AG09319 (cell line): ENCODE measurements around the gene RASSF8.

Experiments used
- DNase-seq: peaks from one replicate; pipeline ENCODE4 v3.0.0-alpha.2; 2010; ENCODE audit warnings: low read depth; ENCODE audit errors: extremely low read depth
- TF ChIP-seq, protein P1 (sequence below): IDR thresholded peaks from 2 replicates; pipeline ENCODE4 v1.5.1; 2011; ENCODE audit warnings: low read depth, mild to moderate bottlenecking, inconsistent platforms, low read length, moderate library complexity

RASSF8 gene

DNA sequence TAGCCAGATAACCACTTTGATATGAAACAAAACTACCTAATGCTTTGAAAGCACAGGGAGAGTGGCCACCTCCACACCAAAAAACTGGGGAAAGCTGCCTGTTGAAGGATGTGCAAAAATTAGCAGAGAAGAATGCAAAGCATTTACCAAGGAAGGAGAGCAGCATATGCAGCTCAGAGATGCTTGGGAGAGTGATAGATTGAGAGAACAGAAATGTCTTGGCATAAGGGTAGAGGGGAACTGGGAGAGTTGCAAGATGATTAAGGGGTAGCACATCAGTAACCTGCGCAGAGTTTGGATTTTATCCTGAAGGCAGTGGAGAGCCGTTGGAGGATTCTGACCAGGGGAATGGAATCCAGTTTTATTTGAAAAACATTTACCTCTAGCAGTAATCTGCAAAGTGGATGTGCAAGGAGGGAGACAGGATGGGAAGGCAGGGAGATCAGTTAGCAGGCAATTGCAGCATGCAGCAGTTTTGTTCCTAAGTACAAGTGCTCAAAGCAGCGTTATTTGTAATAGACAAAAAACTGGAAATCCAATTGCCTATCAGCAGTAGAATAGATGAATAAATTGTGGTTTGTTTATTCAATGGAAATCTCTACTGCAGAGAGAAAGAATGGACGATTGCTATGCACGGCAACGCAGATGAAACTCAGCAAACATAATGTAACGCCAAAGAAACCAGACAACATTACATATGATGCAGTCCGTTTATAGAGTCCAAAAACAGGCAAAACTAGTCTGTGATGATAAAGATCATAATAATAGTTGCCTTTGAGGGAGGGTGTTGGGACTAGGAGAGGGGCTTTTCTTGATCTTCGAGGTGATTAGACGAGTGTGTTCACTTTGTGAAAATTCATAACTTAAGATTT is 84.9 kb downstream of the RASSF8 start:
- TF ChIP-seq, protein P1, sequence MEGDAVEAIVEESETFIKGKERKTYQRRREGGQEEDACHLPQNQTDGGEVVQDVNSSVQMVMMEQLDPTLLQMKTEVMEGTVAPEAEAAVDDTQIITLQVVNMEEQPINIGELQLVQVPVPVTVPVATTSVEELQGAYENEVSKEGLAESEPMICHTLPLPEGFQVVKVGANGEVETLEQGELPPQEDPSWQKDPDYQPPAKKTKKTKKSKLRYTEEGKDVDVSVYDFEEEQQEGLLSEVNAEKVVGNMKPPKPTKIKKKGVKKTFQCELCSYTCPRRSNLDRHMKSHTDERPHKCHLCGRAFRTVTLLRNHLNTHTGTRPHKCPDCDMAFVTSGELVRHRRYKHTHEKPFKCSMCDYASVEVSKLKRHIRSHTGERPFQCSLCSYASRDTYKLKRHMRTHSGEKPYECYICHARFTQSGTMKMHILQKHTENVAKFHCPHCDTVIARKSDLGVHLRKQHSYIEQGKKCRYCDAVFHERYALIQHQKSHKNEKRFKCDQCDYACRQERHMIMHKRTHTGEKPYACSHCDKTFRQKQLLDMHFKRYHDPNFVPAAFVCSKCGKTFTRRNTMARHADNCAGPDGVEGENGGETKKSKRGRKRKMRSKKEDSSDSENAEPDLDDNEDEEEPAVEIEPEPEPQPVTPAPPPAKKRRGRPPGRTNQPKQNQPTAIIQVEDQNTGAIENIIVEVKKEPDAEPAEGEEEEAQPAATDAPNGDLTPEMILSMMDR = no peak
- no peak for DNase-seq

DNA sequence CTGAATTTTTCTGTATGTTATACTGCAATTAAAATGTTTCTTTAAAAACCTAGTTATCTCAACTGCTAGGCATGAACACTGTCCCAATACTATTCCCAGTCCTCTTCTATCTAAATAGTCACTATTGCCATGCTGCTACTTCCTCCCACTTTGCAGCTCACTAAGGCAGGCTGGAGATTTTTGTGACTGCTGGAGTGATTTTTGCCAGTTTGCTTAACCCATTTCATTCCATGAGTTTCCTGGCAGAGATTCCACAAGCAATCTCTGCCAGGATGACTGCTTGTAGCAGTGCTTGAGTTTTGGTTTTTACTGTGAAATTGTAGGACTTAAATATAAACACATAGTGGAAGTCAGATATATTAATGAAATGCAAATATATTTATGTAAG is 85.5 kb downstream of the RASSF8 start:
- TF ChIP-seq, protein P1 = no peak
- no peak for DNase-seq

GRCh38 chr12:26044592-26044991 is 86.1 kb downstream of the RASSF8 start:
- TF ChIP-seq, protein P1 = no peak
- no peak for DNase-seq

GRCh38 chr12:26046203-26046602 is 87.7 kb downstream of the RASSF8 start:
- DNase-seq = no peak
- TF ChIP-seq, protein P1 = no peak

GRCh38 chr12:26046906-26047305 is 88.4 kb downstream of the RASSF8 start:
- TF ChIP-seq, protein P1 = no peak
- no peak for DNase-seq

DNA sequence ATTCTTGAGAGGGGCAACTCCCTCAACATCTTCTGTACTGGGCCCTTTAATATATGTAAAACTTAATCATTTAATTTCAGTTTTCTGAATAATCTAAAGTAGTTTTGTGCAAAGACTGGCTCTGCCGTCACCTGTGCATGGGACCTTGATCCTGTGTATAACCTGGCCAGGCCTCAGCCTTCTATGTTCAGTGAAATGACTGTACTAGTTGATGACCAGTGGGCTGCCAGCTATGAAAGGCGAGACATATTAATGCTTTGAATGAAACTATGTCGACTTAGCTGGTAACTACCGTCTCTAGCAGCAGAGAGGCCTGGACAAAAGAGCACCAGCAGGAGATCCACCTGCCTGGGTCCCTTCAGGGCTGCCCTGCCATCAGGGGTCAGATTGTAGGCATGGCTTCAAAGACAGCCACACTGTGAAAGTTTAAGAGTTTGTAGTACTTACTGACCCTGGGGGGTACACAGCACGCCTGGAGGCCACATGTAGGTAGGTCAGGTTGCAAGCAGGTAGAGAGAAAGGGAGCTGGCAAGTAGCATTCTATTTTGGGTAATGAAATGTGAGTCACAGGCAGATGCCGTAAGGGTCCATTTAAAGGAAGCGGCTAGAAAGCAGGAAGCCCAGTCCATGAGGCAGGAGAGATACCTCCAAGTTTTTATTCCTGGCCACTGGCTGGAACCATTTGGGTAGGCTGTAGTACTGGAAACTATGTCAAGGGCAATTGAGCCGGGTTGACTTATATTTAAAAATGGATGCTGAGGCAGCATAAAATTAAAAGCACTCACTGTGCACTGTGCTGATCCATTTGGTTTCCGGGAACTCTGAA is 89.1 kb downstream of the RASSF8 start:
- DNase-seq = no peak
- TF ChIP-seq, protein P1 = no peak

- no peak for DNase-seq
- TF ChIP-seq, protein P1 = no peak
Observed at GRCh38 chr12:26052652-26053051, 94.2 kb downstream of the RASSF8 start.
